HCT116 (cell line): ENCODE results near the gene PLCB1. TPM values are rescaled to one million over a fixed set of nuclear protein-coding genes. Genes with fewer than 3 reads are reported as not detected.

Source experiments
- ATAC-seq: fragments of 200-7000 bp; cut with Tn5 transposase; 2 replicates; pipeline ENCODE4 v1.9.1; 2020; ENCODE audit warnings: mild to moderate bottlenecking, moderate library complexity
- BruUV-seq: library from RNA; stranded (reverse); fragments of 400-500 nt; replicated peaks from 2 replicates; lab custom pipeline; 2021; lab: Mats Ljungman, UMichigan
- CTCF ChIA-PET: fragments of 300-600 bp; sonication (Branson Sonifier 250); formaldehyde crosslinking; loops from one replicate; lab custom pipeline; 2021; ENCODE audit warnings: antibody characterized with exemption; lab: Charles Lee
- POLR2A ChIA-PET: fragments of 300-600, 350-600 bp; sonication (Branson Sonifier 250); formaldehyde crosslinking; loops from one replicate; lab custom pipeline; 2021; ENCODE audit warnings: antibody characterized with exemption; lab: Charles Lee
- RAD21 ChIA-PET, 2 experiments: fragments of 300-600 bp; sonication (Branson Sonifier 250); formaldehyde crosslinking; loops; one replicate each; lab custom pipeline; 2023; ENCODE audit warnings: low total read pairs in 2 of 2; ENCODE audit not compliant: uncharacterized antibody in 2 of 2, unreplicated experiment in 2 of 2, low non-redundant PET in 1 of 2; lab: Charles Lee
- DNase-seq: peaks from one replicate; pipeline ENCODE4 v3.0.0-alpha.2; 2010; ENCODE audit warnings: low read depth, low spot score
- H2AFZ ChIP-seq: fragments of 200-600 bp; shearing (Covaris generic), sonication (generic); 2 replicates; pipeline ENCODE4 v1.6.1; 2017; ENCODE audit warnings: low read depth, mixed run types, mixed read lengths, antibody characterized with exemption, low read length; ENCODE audit not compliant: poor library complexity, severe bottlenecking
- H3K27ac ChIP-seq: 2 replicates; pipeline ENCODE4 v1.5.1; 2012; ENCODE audit warnings: low read depth, low read length
- H3K27me3 ChIP-seq: fragments of 200-600 bp; sonication (generic); 2 replicates; pipeline ENCODE4 v1.6.1; 2016; ENCODE audit warnings: mixed run types, low read length, mixed read lengths; ENCODE audit not compliant: insufficient read depth
- H3K36me3 ChIP-seq, 2 experiments: fragments of 200-500 bp in 1 of 2; fragments of 200-600 bp in 1 of 2; sonication (Bioruptor generic) in 1 of 2; sonication (generic) in 1 of 2; 2 replicates each; pipeline versions ENCODE4 v1.5.1 to v1.6.1; 2014 to 2016; ENCODE audit warnings: low read length in 2 of 2, inconsistent platforms in 1 of 2, mixed read lengths in 1 of 2, mixed run types in 1 of 2; ENCODE audit not compliant: insufficient read depth in 2 of 2, control insufficient read depth in 1 of 2
- H3K4me1 ChIP-seq, 2 experiments: fragments of 200-600 bp in 1 of 2; sonication (generic) in 1 of 2; 2 replicates each; pipeline versions ENCODE4 v1.5.1 to v1.6.1; 2012 to 2017; ENCODE audit warnings: low read length in 2 of 2, inconsistent platforms in 1 of 2, mild to moderate bottlenecking in 1 of 2, mixed read lengths in 1 of 2, mixed run types in 1 of 2, moderate library complexity in 1 of 2; ENCODE audit not compliant: insufficient read depth in 2 of 2, control insufficient read depth in 1 of 2
- H3K4me2 ChIP-seq: fragments of 200-600 bp; sonication (generic); 2 replicates; pipeline ENCODE4 v1.6.1; 2017; ENCODE audit warnings: mixed run types, low read length, mixed read lengths
- H3K4me3 ChIP-seq, 2 experiments: fragments of 200-600 bp in 1 of 2; sonication (generic) in 1 of 2; replicated peaks in 1 of 2; 2 replicates each; pipeline ENCODE4 v1.5.1; 2011 to 2016; ENCODE audit warnings: low read length in 2 of 2, control low read depth in 1 of 2, low read depth in 1 of 2, mild to moderate bottlenecking in 1 of 2, mixed read lengths in 1 of 2, mixed run types in 1 of 2
- H3K79me2 ChIP-seq: fragments of 200-600 bp; sonication (generic); 2 replicates; pipeline ENCODE4 v1.6.1; 2017; ENCODE audit warnings: mild to moderate bottlenecking, mixed run types, low read length, moderate library complexity, mixed read lengths; ENCODE audit not compliant: insufficient read depth
- H3K9ac ChIP-seq: fragments of 200-600 bp; sonication (generic); 2 replicates; pipeline ENCODE4 v1.6.1; 2016; ENCODE audit warnings: low read length, mixed read lengths
- H3K9me2 ChIP-seq: fragments of 200-600 bp; sonication (generic), shearing (Covaris generic); 2 replicates; pipeline ENCODE4 v1.6.1; 2017; ENCODE audit warnings: mixed run types, mild to moderate bottlenecking, moderate library complexity; ENCODE audit not compliant: insufficient read depth
- H3K9me3 ChIP-seq, 2 experiments: fragments of 200-500 bp in 1 of 2; fragments of 200-600 bp in 1 of 2; sonication (Bioruptor generic) in 1 of 2; sonication (generic) in 1 of 2; 2 replicates each; pipeline ENCODE4 v1.6.1; 2014 to 2017; ENCODE audit warnings: low read length in 2 of 2, mixed read lengths in 2 of 2, inconsistent platforms in 1 of 2, low read depth in 1 of 2, mild to moderate bottlenecking in 1 of 2, mixed run types in 1 of 2, moderate library complexity in 1 of 2; ENCODE audit not compliant: control insufficient read depth in 1 of 2, insufficient read depth in 1 of 2
- H4K20me1 ChIP-seq: fragments of 200-600 bp; sonication (generic), shearing (Covaris generic); 2 replicates; pipeline ENCODE4 v1.6.1; 2017; ENCODE audit warnings: mixed run types, mild to moderate bottlenecking, moderate library complexity; ENCODE audit not compliant: insufficient read depth
- CBX3 ChIP-seq: IDR thresholded peaks from 2 replicates; pipeline ENCODE4 v1.6.1; 2012; ENCODE audit warnings: low read depth
- CEBPB ChIP-seq: IDR thresholded peaks from 2 replicates; pipeline ENCODE4 v1.6.1; 2012; ENCODE audit warnings: low read depth
- ELF1 ChIP-seq: IDR thresholded peaks from 2 replicates; pipeline ENCODE4 v1.6.1; 2012; ENCODE audit warnings: low read depth, borderline replicate concordance
- EZH2 ChIP-seq: fragments of 200-600 bp; sonication (generic); IDR thresholded peaks from 2 replicates; pipeline ENCODE4 v1.6.1; 2017; ENCODE audit warnings: antibody characterized with exemption, mixed run types
- EZH2phosphoT487 ChIP-seq: fragments of 200-600 bp; IDR thresholded peaks from 2 replicates; pipeline ENCODE4 v1.6.1; 2018; ENCODE audit warnings: antibody characterized with exemption, borderline replicate concordance
- FOSL1 ChIP-seq: IDR thresholded peaks from 2 replicates; pipeline ENCODE4 v1.6.1; 2012; ENCODE audit warnings: low read depth
- JUND ChIP-seq: IDR thresholded peaks from 2 replicates; pipeline ENCODE4 v1.6.1; 2012
- POLR2A ChIP-seq: IDR thresholded peaks from 2 replicates; pipeline ENCODE4 v1.7.0; 2011; ENCODE audit warnings: borderline replicate concordance; ENCODE audit not compliant: insufficient read depth, insufficient read length; ENCODE audit errors: extremely low read depth
- POLR2AphosphoS5 ChIP-seq: IDR thresholded peaks from 2 replicates; pipeline ENCODE4 v1.6.1; 2011; ENCODE audit warnings: mild to moderate bottlenecking, low read depth, low read length, moderate library complexity
- SIN3A ChIP-seq: IDR thresholded peaks from 2 replicates; pipeline ENCODE4 v1.6.1; 2012; ENCODE audit warnings: low read depth
- SP1 ChIP-seq: IDR thresholded peaks from 2 replicates; pipeline ENCODE4 v1.6.1; 2012; ENCODE audit warnings: low read depth
- SRF ChIP-seq: IDR thresholded peaks from 2 replicates; pipeline ENCODE4 v1.6.1; 2012; ENCODE audit warnings: low read depth
- TCF7L2 ChIP-seq: IDR thresholded peaks from 2 replicates; pipeline ENCODE4 v1.7.0; 2011; ENCODE audit warnings: borderline replicate concordance, inconsistent platforms; ENCODE audit not compliant: insufficient read depth, insufficient read length; ENCODE audit errors: extremely low read depth
- ZNF274 ChIP-seq: fragments of 200-500 bp; sonication (Bioruptor generic); IDR thresholded peaks from 2 replicates; pipeline ENCODE4 v1.6.1; 2014; ENCODE audit warnings: mild to moderate bottlenecking, low read depth, low read length, inconsistent platforms
- intact Hi-C: fragments of 100-400 bp; cut with micrococcal nuclease; formaldehyde crosslinking; loops from 2 replicates; pipeline ENCODE4 v1.10.0; 2022
- total RNA-seq: library from RNA; stranded (reverse); gene quantifications from one replicate; pipeline ENCODE4 v1.2.1, GENCODE V29; 2021; ENCODE audit not compliant: unreplicated experiment
- TF ChIP-seq, protein P1 (sequence below): IDR thresholded peaks from 2 replicates; pipeline ENCODE4 v1.6.1; 2012
- TF ChIP-seq, protein P2 (sequence below), 3 experiments: fragments of 200-600 bp in 1 of 3; sonication (generic) in 1 of 3; IDR thresholded peaks in 2 of 3; conservative IDR thresholded peaks in 1 of 3; 2 replicates each; pipeline ENCODE4 v1.5.1; 2012 to 2017; ENCODE audit warnings: low read depth in 2 of 3, low read length in 2 of 3, antibody characterized with exemption in 1 of 3, borderline replicate concordance in 1 of 3, control low read depth in 1 of 3, mild to moderate bottlenecking in 1 of 3, mixed read lengths in 1 of 3, mixed run types in 1 of 3, moderate library complexity in 1 of 3; ENCODE audit not compliant: insufficient read depth in 1 of 3
- TF ChIP-seq, protein P3 (sequence below): IDR thresholded peaks from 2 replicates; pipeline ENCODE4 v1.6.1; 2011; ENCODE audit warnings: mild to moderate bottlenecking, low read length, moderate library complexity; ENCODE audit not compliant: insufficient replicate concordance; ENCODE audit errors: extremely low read depth
- TF ChIP-seq, protein P4 (sequence below): IDR thresholded peaks from 2 replicates; pipeline ENCODE4 v1.6.1; 2012
- TF ChIP-seq, protein P5 (sequence below): IDR thresholded peaks from 2 replicates; pipeline ENCODE4 v1.6.1; 2012; ENCODE audit warnings: low read depth

Gene PLCB1
- total RNA-seq, 1 experiment from 2014 or later = 15.8 TPM

DNA sequence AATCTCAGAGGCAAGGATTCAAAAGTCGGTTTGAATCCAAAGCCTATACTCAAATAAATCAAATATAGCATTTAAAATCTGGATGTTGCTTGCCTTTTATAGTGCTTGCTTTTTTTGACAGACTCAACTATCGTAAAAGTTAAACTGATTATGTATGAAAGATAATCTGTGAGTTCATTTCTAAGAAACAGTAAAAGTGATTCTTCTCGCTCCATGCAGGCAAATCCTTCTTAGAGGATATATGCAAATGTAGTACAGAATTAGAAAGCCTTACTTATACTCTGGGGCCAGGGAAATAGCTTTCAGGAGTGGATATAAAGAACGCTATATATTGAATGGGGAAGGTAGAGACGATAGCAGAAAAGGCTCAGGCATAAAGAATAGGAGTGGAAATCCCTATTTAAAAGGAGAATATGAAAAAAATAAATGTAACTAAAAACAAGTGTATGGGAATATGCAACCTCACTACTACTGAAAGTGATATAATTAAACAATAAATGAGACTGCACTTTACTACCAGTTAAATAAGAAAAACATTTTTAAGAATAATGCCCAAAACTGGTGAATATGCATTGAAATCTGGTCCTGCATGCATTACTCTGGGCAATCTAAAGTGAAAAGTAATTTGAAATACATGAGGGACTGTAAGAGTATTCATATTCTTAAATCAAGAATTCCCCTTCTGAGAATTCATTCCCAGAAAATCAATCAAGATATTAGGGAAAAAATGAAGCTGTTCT, 575.1 kb downstream of the PLCB1 start:
- DNase-seq (no peak), ATAC-seq (no peak)
- H3K27ac ChIP-seq = no peak overlapping the region
- H3K79me2 ChIP-seq = no peaks in the 10 kb centered on the region
- intact Hi-C loops = no loop called here
- no peaks in the 10 kb centered on the region for H3K9me3 ChIP-seq
- no peaks in the 10 kb centered on the region for H3K4me1 ChIP-seq
- H3K9me2 ChIP-seq = no peaks in the 10 kb centered on the region
- H3K36me3 ChIP-seq = no peaks in the 10 kb centered on the region
- H2AFZ ChIP-seq = no peak overlapping the region
- CTCF ChIA-PET = interaction anchor here (1.4 kb wide), 1 partner anchor 13 kb away, joined by 4 read pairs; no protein-coding TSS in a partner anchor
- no peaks in the 10 kb centered on the region for H4K20me1 ChIP-seq
- RAD21 ChIA-PET = no interaction called here
- H3K4me3 ChIP-seq = no peak overlapping the region
- no peaks in the 10 kb centered on the region for H3K27me3 ChIP-seq
- TF ChIP-seq, protein P1, sequence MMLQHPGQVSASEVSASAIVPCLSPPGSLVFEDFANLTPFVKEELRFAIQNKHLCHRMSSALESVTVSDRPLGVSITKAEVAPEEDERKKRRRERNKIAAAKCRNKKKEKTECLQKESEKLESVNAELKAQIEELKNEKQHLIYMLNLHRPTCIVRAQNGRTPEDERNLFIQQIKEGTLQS = no peak
- TF ChIP-seq SIN3A (no peak), POLR2AphosphoS5 (no peak), TCF7L2 (no peak), CBX3 (no peak), JUND (no peak), EZH2 (no peak), SP1 (no peak), EZH2phosphoT487 (no peak), ELF1 (no peak), SRF (no peak), FOSL1 (no peak), ZNF274 (no peak), CEBPB (no peak), POLR2A (no peak)
- TF ChIP-seq, protein P2, sequence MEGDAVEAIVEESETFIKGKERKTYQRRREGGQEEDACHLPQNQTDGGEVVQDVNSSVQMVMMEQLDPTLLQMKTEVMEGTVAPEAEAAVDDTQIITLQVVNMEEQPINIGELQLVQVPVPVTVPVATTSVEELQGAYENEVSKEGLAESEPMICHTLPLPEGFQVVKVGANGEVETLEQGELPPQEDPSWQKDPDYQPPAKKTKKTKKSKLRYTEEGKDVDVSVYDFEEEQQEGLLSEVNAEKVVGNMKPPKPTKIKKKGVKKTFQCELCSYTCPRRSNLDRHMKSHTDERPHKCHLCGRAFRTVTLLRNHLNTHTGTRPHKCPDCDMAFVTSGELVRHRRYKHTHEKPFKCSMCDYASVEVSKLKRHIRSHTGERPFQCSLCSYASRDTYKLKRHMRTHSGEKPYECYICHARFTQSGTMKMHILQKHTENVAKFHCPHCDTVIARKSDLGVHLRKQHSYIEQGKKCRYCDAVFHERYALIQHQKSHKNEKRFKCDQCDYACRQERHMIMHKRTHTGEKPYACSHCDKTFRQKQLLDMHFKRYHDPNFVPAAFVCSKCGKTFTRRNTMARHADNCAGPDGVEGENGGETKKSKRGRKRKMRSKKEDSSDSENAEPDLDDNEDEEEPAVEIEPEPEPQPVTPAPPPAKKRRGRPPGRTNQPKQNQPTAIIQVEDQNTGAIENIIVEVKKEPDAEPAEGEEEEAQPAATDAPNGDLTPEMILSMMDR (IDR thresholded peaks at IDR 0.05 in 2 of 3, conservative IDR thresholded peaks at IDR 0.05 in 1 of 3; ENCODE audit: borderline replicate concordance in 1 of 3, insufficient read depth in 1 of 3, low read depth in 2 of 3, low read length in 2 of 3) = no peak
- TF ChIP-seq, protein P3, sequence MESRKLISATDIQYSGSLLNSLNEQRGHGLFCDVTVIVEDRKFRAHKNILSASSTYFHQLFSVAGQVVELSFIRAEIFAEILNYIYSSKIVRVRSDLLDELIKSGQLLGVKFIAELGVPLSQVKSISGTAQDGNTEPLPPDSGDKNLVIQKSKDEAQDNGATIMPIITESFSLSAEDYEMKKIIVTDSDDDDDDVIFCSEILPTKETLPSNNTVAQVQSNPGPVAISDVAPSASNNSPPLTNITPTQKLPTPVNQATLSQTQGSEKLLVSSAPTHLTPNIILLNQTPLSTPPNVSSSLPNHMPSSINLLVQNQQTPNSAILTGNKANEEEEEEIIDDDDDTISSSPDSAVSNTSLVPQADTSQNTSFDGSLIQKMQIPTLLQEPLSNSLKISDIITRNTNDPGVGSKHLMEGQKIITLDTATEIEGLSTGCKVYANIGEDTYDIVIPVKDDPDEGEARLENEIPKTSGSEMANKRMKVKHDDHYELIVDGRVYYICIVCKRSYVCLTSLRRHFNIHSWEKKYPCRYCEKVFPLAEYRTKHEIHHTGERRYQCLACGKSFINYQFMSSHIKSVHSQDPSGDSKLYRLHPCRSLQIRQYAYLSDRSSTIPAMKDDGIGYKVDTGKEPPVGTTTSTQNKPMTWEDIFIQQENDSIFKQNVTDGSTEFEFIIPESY = no peak
- TF ChIP-seq, protein P4, sequence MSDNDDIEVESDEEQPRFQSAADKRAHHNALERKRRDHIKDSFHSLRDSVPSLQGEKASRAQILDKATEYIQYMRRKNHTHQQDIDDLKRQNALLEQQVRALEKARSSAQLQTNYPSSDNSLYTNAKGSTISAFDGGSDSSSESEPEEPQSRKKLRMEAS = no peak
- TF ChIP-seq, protein P5, sequence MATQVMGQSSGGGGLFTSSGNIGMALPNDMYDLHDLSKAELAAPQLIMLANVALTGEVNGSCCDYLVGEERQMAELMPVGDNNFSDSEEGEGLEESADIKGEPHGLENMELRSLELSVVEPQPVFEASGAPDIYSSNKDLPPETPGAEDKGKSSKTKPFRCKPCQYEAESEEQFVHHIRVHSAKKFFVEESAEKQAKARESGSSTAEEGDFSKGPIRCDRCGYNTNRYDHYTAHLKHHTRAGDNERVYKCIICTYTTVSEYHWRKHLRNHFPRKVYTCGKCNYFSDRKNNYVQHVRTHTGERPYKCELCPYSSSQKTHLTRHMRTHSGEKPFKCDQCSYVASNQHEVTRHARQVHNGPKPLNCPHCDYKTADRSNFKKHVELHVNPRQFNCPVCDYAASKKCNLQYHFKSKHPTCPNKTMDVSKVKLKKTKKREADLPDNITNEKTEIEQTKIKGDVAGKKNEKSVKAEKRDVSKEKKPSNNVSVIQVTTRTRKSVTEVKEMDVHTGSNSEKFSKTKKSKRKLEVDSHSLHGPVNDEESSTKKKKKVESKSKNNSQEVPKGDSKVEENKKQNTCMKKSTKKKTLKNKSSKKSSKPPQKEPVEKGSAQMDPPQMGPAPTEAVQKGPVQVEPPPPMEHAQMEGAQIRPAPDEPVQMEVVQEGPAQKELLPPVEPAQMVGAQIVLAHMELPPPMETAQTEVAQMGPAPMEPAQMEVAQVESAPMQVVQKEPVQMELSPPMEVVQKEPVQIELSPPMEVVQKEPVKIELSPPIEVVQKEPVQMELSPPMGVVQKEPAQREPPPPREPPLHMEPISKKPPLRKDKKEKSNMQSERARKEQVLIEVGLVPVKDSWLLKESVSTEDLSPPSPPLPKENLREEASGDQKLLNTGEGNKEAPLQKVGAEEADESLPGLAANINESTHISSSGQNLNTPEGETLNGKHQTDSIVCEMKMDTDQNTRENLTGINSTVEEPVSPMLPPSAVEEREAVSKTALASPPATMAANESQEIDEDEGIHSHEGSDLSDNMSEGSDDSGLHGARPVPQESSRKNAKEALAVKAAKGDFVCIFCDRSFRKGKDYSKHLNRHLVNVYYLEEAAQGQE = no peak
- BruUV-seq = no TSS peak
- no peak overlapping the region for H3K9ac ChIP-seq
- POLR2A ChIA-PET = no interaction called here
- H3K4me2 ChIP-seq = no peak overlapping the region
